ENCODE measurements around the gene MRPL44. TPM values are rescaled to one million over a fixed set of nuclear protein-coding genes. Genes with fewer than 3 reads are reported as not detected.

Gene MRPL44
- total and polyA plus RNA-seq, 2 of the 13 experiments (the other 11 are each of a cell fraction or from before 2014, with no cell fraction given): 38.4 to 78.0 TPM

DNA sequence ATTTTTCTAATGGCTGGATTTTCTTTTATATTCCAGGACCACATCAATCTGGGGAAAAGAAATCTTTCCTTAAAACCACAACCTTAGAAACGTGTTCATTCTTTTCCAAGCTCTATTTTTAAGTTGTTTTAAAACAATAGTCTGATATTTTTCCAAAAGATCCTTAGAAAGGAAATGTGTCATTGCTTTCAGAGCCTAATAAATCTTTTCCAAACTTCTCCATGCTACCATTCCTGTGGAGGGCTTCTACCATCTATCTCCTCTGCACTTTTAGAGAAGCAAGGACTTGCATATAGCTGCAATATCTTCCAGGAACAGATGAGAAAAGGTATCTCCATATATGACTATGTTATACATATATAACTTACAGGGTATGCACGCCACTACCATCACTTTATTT, 33.3 kb upstream of the MRPL44 start:
- no peak for DNase-seq (ENCODE audit: low spot score)
- CTCF ChIA-PET (ENCODE audit: low intra/inter-chr PET ratio, low total read pairs): no interaction called here
- Histone ChIP-seq H3K4me1 (ENCODE audit: insufficient read depth, low read length) (peaks cover 32% of the 10 kb centered on the region), H2AFZ (ENCODE audit: low read length) (no peak overlapping the region), H3K79me2 (ENCODE audit: insufficient read depth, low read length) (peaks cover 90% of the 10 kb centered on the region), H3K9ac (ENCODE audit: insufficient read depth, low read depth, low read length) (no peak overlapping the region), H4K20me1 (ENCODE audit: insufficient read depth, low read length) (0 out of 2 replicates have a peak, but pooled peaks cover 3% of the 10 kb centered on the region), H3K4me3 (replicated peaks in 1 of 3; ENCODE audit: insufficient read depth in 1 of 3, low read depth in 2 of 3, low read length in 3 of 3) (no peak overlapping the region), H3K9me3 (ENCODE audit: low read length) (peaks cover 8% of the 10 kb centered on the region), H3K4me2 (ENCODE audit: low read depth, low read length) (no peak overlapping the region), H3K36me3 (replicated peaks in 1 of 2; ENCODE audit: control insufficient read depth in 1 of 2, insufficient read depth in 2 of 2, low read length in 2 of 2) (peaks cover 0 to 3% of the 10 kb centered on the region in 2 experiments; a peak in 3 of 5 replicates), H3K27me3 (ENCODE audit: control insufficient read depth in 1 of 2, insufficient read depth in 2 of 2, low read length in 2 of 2) (no peaks in the 10 kb centered on the region), H3K27ac (ENCODE audit: extremely low read length, insufficient read depth, low read length) (no peak overlapping the region)
- FAIRE-seq: no peak
- TF ChIP-seq, protein P1, sequence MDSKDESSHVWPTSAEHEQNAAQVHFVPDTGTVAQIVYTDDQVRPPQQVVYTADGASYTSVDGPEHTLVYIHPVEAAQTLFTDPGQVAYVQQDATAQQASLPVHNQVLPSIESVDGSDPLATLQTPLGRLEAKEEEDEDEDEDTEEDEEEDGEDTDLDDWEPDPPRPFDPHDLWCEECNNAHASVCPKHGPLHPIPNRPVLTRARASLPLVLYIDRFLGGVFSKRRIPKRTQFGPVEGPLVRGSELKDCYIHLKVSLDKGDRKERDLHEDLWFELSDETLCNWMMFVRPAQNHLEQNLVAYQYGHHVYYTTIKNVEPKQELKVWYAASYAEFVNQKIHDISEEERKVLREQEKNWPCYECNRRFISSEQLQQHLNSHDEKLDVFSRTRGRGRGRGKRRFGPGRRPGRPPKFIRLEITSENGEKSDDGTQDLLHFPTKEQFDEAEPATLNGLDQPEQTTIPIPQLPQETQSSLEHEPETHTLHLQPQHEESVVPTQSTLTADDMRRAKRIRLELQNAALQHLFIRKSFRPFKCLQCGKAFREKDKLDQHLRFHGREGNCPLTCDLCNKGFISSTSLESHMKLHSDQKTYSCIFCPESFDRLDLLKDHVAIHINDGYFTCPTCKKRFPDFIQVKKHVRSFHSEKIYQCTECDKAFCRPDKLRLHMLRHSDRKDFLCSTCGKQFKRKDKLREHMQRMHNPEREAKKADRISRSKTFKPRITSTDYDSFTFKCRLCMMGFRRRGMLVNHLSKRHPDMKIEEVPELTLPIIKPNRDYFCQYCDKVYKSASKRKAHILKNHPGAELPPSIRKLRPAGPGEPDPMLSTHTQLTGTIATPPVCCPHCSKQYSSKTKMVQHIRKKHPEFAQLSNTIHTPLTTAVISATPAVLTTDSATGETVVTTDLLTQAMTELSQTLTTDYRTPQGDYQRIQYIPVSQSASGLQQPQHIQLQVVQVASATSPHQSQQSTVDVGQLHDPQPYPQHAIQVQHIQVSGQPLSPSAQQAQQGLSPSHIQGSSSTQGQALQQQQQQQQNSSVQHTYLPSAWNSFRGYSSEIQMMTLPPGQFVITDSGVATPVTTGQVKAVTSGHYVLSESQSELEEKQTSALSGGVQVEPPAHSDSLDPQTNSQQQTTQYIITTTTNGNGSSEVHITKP (CRISPR knock-in tag; IDR thresholded peaks at IDR 0.05; ENCODE audit: low read depth): no peak
- no peak for TF ChIP-seq CCDC6 (CRISPR knock-in tag; IDR thresholded peaks at IDR 0.05)
- no peak for TF ChIP-seq ZNF501 (CRISPR knock-in tag; IDR thresholded peaks at IDR 0.05)
- no peak for TF ChIP-seq ZNF761 (CRISPR knock-in tag; conservative IDR thresholded peaks at IDR 0.05)
- TF ChIP-seq, protein P2, sequence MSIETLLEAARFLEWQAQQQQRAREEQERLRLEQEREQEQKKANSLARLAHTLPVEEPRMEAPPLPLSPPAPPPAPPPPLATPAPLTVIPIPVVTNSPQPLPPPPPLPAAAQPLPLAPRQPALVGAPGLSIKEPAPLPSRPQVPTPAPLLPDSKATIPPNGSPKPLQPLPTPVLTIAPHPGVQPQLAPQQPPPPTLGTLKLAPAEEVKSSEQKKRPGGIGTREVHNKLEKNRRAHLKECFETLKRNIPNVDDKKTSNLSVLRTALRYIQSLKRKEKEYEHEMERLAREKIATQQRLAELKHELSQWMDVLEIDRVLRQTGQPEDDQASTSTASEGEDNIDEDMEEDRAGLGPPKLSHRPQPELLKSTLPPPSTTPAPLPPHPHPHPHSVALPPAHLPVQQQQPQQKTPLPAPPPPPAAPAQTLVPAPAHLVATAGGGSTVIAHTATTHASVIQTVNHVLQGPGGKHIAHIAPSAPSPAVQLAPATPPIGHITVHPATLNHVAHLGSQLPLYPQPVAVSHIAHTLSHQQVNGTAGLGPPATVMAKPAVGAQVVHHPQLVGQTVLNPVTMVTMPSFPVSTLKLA (IDR thresholded peaks at IDR 0.05): no peak
- POLR2A ChIA-PET: interaction anchor here (1.9 kb wide), 1 partner anchor 15 kb away, joined by 4 read pairs; no protein-coding TSS in a partner anchor
- BruUV-seq (replicated peaks): no TSS peak
- no peak for ATAC-seq
- in situ Hi-C loops (cut with HindIII; ENCODE audit: extremely low pct_ligation_motif_present, low pct_unique_long_range_greater_than_20kb): no loop called here
- WGBS (ENCODE audit: low lambda C conversion rate): 96% methylated on average over 2 of the region's 2 CpGs
- intact Hi-C loops (cut with micrococcal nuclease; ENCODE audit: unreplicated experiment): no loop called here

Data from HepG2 (cell line).